Measurements from ENCODE around the gene LRRTM4. TPM values are rescaled to one million over a fixed set of nuclear protein-coding genes. Genes with fewer than 3 reads are reported as not detected.
A peak's percentile ranks its signal among the peaks of the same experiment; 100 is the strongest.

The LRRTM4 gene
- polyA plus RNA-seq (ENCODE audit: insufficient read length in 3 of 3) = 1 to 10 TPM; 1.2 to 1.8 (median 1.8) TPM

- no peak for DNase-seq (ENCODE audit: low read depth in 3 of 3, low spot score in 2 of 3)
Observed at GRCh38 chr2:77521931-77522470, at the start of gene LRRTM4. Gene LRRTM4 (minus strand): TSS chr2:77522376.

DNA sequence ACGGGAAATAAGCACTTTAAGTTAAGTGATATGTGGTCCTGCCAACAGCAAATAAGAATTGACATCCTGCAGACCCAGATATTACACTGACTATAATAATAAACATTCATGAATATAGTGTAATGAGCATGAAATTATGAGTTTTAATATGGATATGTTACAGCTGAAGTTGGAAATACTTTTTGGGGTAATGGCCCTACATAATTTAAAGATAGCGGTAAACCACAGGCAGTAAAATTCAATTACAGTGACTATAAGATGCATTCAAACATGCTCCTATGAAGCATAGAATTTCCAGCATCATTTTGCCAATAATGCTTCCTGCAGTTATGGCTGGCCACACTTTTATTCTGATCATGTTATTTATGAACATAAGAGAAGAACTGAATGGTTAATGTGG is 49.4 kb upstream of the LRRTM4 start:
- no peak for DNase-seq (ENCODE audit: low read depth in 3 of 3, low spot score in 2 of 3)

DNA sequence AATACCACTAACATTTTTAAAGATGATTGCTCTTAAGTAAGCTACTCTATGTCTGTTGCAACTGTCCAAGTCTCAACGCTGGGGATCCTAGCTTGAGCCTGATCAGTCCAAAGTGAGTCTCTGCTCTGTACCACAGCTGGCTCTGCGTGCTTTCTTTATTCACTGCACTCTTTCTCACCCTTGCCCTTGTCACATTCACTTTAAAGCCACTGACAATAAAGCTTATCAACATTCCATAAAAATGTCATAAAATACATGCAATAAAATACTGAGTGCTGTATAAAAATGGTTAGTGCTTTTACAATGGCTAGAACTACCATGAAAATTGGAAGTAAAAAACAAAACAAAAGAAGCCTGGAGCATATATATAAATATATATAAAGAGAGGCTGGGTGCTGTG is 45.5 kb upstream of the LRRTM4 start:
- peak in 1 of 3 donors; percentile 50 for DNase-seq (ENCODE audit: low read depth in 3 of 3, low spot score in 2 of 3)

- no peak for DNase-seq (ENCODE audit: low read depth in 3 of 3, low spot score in 2 of 3)
Observed at GRCh38 chr2:77566582-77566981, 44.4 kb upstream of the LRRTM4 start.

- no peak for DNase-seq (ENCODE audit: low read depth in 3 of 3, low spot score in 2 of 3)
Observed at GRCh38 chr2:77566131-77566530, 44.0 kb upstream of the LRRTM4 start.

- DNase-seq (ENCODE audit: low read depth in 3 of 3, low spot score in 2 of 3) = peak in 2 of 3 donors; percentile 53 to 74
Observed at GRCh38 chr2:77552956-77553355, 30.8 kb upstream of the LRRTM4 start.

DNA sequence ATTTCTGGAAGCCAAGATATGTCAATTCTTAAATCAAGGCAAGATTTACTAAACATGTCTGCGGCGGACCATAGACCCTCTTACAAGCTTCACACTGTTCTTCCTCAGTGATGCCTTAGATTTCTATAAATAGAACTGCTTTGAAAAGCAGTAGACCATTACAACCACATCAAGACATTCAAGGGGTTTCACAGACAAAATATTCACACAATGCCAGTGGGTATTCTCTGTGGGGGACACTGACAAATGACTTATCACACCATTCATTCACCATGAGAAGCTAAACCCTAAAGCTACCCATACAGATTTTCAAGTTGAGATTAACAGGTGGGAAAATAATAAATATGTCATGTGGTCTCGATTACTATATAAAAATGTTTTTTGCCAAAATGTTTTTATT is 15.9 kb upstream of the LRRTM4 start:
- no peak for DNase-seq (ENCODE audit: low read depth in 3 of 3, low spot score in 2 of 3)

DNA sequence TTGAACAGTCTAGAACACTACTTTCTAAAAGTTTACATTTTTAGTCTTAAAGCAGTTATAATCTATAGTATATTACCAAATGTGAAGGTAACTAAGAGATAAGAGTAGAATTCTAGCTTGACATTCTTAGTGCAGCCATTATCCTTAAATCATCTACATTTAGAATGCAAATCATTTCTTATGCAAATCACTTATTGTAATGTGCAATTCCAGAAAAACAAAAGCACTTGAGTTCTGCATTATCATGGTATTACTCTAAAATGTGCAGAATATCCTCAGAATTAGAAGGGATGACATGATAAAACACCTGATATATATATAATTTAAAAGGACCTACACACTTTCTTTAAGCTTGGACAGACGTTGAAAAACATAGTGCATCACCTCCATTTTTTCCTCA is 712 bp upstream of the LRRTM4 start:
- DNase-seq (ENCODE audit: low read depth in 3 of 3, low spot score in 2 of 3) = no peak

GRCh38 chr2:77521548-77521891 is 656 bp downstream of the LRRTM4 start:
- DNase-seq (ENCODE audit: low read depth in 3 of 3, low spot score in 2 of 3) = no peak

- DNase-seq (ENCODE audit: low read depth in 3 of 3, low spot score in 2 of 3) = no peak
Observed at GRCh38 chr2:77520641-77521547, 1.3 kb downstream of the LRRTM4 start.

- no peak for DNase-seq (ENCODE audit: low read depth in 3 of 3, low spot score in 2 of 3)
Observed at GRCh38 chr2:77519888-77520506, 2.2 kb downstream of the LRRTM4 start.

DNA sequence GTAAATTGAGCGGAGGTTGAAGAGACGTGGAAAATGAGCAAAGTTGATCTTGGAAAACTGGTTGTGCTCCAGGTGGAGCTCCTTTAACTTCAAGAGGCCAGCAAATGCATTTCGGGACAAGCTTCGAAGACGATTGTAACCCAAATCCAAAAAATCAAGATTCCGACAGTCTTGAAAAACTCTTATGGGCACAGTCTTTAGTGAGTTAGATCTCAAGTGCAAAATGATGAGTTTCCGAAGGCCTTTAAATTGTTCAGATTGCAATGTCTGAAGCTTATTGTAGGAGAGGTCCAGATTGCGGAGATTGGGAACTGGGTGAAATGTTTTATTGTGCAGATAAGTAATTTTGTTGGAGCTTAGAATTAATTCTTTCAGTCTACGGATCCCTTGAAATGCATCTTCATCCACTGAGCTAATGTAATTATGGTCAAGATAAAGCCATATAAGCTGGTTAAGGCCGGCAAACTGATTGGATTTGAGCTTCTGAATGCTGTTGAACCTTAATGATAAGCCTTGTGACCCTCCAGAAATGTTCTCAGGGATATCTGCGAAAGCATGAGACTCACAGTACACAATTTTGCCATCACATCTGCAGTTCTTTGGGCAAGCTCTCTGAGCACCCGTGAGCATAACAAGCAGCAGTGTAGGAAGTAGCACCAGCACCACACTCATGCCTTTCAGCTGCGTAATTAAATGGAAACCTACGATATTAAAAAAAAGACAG is 2.9 kb downstream of the LRRTM4 start:
- no peak for DNase-seq (ENCODE audit: low read depth in 3 of 3, low spot score in 2 of 3)

GRCh38 chr2:77518311-77518710 is 3.9 kb downstream of the LRRTM4 start:
- no peak for DNase-seq (ENCODE audit: low read depth in 3 of 3, low spot score in 2 of 3)

DNA sequence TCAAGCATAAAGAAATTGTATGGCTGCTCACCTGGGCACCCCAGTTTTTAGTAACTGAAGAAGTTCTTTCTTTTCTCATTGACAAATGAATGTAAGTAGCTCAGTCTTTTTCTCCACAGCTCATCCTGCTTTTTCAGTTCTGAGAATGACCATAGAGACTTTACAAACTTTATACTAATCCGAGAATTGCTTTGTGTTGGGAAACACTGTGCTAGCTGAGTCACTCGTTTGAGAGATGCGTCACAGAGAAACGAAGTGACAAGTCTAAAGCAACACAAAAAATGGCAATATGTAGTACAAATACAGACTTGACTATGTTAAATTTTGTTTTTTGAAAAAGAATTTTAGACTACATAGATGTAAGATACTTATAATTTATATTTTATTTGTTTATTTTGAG is 9.0 kb downstream of the LRRTM4 start:
- DNase-seq (ENCODE audit: low read depth in 3 of 3, low spot score in 2 of 3) = no peak

DNA sequence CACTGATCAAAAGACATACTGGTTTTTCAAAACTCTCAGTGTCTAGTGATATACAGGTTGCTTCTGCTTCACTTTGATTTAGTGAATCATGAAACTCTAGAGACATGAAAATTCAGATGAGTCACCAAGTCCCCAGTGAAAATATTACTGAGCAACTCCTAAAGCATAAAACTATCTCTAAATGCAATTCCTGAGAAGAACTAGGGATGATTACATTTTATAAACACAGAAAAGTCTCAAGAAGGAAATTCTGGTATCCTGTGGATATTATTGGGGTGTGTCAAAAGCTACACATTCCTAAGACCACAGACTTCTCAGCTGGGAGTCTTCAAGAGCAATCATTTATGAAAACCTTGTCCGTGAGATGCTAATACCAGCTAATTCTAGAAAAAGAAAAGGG is 9.7 kb downstream of the LRRTM4 start:
- DNase-seq (ENCODE audit: low read depth in 3 of 3, low spot score in 2 of 3) = no peak

DNA sequence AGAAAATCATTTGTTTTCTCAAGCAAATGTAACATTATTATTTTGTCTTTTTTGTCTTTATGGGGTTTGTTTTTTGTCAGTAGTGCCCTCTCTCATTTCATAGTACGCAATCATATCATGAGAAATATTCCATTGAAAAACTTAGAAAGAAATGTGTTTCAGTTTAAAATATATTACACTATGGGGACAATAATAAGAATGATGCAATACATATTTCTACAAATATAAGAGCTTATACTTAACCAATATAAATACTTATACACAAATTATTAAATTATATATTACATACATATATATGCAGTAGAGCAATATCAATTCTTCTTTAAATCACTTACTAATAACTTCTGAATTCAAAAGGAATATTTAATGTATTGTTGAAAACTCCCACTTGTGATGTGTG is 13.7 kb downstream of the LRRTM4 start:
- DNase-seq (ENCODE audit: low read depth in 3 of 3, low spot score in 2 of 3) = no peak

- DNase-seq (ENCODE audit: low read depth in 3 of 3, low spot score in 2 of 3) = no peak
Observed at GRCh38 chr2:77507657-77508056, 14.5 kb downstream of the LRRTM4 start.

GRCh38 chr2:77488141-77488540 is 34.0 kb downstream of the LRRTM4 start:
- DNase-seq (ENCODE audit: low read depth in 3 of 3, low spot score in 2 of 3) = no peak

DNA sequence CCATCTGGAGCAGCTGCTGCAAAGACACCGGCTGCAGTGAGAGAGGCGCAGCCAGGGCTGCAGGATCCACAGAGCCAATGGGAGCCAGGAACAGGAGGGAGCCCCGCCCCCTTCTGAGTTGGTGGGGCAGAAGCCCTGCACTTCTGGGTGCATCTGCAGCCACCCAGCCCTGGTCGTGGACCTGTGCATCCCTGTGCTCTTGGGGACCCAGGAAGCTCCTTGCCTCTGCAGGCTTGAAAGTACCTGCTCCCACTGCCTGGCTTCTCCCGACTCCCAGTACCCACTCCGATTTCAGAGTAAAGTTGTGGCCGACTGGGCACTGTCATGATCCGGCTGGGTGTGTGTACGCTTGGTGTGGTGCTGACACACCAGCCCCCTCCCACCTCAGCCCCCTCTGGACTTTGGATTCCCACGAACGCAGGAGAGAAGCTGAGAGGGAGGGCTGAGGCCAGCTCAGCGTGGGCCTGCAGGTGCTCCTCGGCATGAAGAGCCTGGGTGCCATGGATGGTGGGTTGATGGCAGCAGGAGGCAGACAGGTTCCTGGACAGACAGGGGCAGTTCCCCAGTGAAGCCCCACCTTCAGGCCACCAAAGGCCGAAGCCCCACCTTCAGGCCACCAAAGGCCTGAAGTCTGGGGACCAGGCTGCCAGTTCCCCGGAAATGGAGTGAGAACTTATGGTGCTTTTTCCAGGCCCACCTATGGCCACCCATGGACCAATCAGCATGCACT is 34.9 kb downstream of the LRRTM4 start:
- DNase-seq (ENCODE audit: low read depth in 3 of 3, low spot score in 2 of 3) = no peak

DNA sequence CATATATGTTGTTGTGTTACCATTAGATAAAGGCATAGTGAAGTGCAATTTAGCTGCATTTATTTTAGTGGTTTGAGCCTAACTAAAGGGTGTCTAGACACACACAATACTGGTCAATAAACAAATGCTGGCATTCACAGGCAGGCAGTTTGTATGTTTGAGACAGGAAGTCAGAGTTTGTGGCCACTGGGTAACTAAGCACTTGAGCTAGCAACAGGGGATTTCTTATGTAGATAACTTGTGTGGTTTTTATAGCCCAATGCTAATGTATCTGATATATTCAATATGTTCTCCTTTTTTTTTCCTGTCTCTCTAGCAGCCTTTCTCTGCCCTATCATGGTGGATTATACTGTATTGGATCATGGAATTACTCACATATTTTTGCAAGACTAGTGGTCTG is 38.1 kb downstream of the LRRTM4 start:
- no peak for DNase-seq (ENCODE audit: low read depth in 3 of 3, low spot score in 2 of 3)

DNA sequence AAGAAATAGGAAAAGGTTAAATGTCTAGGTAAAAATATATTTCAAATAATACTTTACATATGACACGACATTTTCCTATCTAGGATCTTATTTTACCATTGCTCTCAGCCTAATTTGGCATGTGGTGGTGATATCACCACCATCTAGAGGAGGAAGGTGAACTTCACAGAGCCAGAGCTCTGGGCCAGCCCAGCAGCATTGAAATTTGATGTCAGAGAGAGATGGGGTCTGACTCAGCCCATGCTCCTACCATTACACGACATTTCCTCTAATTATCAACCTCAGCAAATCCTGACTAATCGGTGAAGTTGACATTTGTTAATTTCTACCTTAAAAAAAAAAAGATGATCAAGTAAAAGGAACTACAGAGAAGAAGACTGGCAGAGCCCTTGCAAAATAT is 42.3 kb downstream of the LRRTM4 start:
- DNase-seq (ENCODE audit: low read depth in 3 of 3, low spot score in 2 of 3) = no peak

Data from right renal cortex interstitium (tissue), 3 donors.